Astrocyte (in vitro differentiated cells and primary cell): Measurements from ENCODE around the gene ATAD3A.

Experiments
- EZH2 ChIP-seq: IDR thresholded peaks from 2 replicates; pipeline ENCODE4 v1.6.1; 2012; ENCODE audit warnings: mild to moderate bottlenecking, low read length, inconsistent platforms; ENCODE audit not compliant: insufficient read depth
- TF ChIP-seq, protein P1 (sequence below): IDR thresholded peaks from 2 replicates; pipeline ENCODE4 v1.5.1; 2011; ENCODE audit warnings: low read depth, mild to moderate bottlenecking, inconsistent platforms, low read length, moderate library complexity; ENCODE audit not compliant: insufficient read depth

DNA sequence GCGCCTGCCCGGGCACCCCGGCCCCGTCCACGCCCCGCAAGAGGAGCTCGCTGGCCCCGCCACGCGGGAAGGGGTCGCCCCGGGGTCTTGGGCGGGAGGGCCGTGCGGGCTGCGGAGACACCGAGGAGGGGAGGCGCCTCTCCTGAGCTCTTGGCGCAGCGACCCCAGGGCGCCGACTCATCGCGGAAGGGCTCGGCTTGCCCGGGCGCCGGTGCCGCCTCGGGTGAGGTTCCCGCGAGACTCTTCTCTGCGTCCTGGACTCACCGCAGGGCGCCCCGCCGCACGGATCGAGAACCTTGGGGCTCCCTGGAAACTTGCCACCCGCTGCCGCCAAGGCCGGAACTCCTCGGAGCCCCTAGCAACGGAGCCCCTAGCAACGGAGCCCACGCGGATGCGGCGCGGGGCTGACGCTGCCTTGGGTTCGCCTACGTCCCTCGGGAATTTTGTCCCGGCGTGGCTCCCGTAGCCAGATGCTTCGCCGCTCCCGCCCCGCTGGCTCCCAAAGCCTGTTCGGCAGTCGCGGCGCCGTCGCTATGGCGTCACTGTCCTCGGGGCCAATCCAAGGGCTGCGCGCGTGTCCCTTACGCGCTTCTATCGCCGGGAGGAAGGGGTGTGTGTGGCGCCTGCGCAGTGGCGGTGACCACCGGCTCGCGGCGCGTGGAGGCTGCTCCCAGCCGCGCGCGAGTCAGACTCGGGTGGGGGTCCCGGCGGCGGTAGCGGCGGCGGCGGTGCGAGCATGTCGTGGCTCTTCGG lies at the start of gene ATAD3A:
- TF ChIP-seq, protein P1, sequence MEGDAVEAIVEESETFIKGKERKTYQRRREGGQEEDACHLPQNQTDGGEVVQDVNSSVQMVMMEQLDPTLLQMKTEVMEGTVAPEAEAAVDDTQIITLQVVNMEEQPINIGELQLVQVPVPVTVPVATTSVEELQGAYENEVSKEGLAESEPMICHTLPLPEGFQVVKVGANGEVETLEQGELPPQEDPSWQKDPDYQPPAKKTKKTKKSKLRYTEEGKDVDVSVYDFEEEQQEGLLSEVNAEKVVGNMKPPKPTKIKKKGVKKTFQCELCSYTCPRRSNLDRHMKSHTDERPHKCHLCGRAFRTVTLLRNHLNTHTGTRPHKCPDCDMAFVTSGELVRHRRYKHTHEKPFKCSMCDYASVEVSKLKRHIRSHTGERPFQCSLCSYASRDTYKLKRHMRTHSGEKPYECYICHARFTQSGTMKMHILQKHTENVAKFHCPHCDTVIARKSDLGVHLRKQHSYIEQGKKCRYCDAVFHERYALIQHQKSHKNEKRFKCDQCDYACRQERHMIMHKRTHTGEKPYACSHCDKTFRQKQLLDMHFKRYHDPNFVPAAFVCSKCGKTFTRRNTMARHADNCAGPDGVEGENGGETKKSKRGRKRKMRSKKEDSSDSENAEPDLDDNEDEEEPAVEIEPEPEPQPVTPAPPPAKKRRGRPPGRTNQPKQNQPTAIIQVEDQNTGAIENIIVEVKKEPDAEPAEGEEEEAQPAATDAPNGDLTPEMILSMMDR = no peak
- TF ChIP-seq EZH2 = no peak
